CD4-positive, alpha-beta memory T cell (primary cell): ENCODE results near the gene FSD1. TPM values are rescaled to one million over a fixed set of nuclear protein-coding genes. Genes with fewer than 3 reads are reported as not detected.
"Not testable (repeated sequence)": the region's sequence is repeated elsewhere in the genome, so short reads cannot be mapped to it uniquely, and the experiment has no call there.

Experiments
- CTCF ChIA-PET: fragments of 350-600 bp; sonication (Branson Sonifier 250); formaldehyde crosslinking; loops from one replicate; lab custom pipeline; 2021; ENCODE audit warnings: inconsistent platforms; ENCODE audit not compliant: partially characterized antibody; lab: Charles Lee
- POLR2A ChIA-PET: fragments of 350-600 bp; sonication (Branson Sonifier 250); formaldehyde crosslinking; loops from one replicate; lab custom pipeline; 2021; ENCODE audit not compliant: partially characterized antibody; lab: Charles Lee
- DNase-seq, 5 donors: peaks; one replicate each; pipeline versions ENCODE4 v3.0.0 to v3.0.0-alpha.2; 2020 to 2022; ENCODE audit warnings: mixed read lengths in 1 of 5
- H3K27ac ChIP-seq: one replicate; pipeline ENCODE4 v1.7.0; 2013; ENCODE audit warnings: low read depth, low read length
- H3K27me3 ChIP-seq: 2 replicates; pipeline ENCODE4 v1.7.0; 2013; ENCODE audit warnings: mild to moderate bottlenecking, low read length, moderate library complexity; ENCODE audit not compliant: insufficient read depth
- H3K36me3 ChIP-seq: 2 replicates; pipeline ENCODE4 v1.7.0; 2013; ENCODE audit warnings: mild to moderate bottlenecking, low read length, moderate library complexity; ENCODE audit not compliant: insufficient read depth
- H3K4me1 ChIP-seq: 2 replicates; pipeline ENCODE4 v1.7.0; 2013; ENCODE audit warnings: mild to moderate bottlenecking, low read length, moderate library complexity; ENCODE audit not compliant: insufficient read depth
- H3K4me3 ChIP-seq, 2 donors: one replicate each; pipeline ENCODE4 v1.7.0; 2013; ENCODE audit warnings: low read length in 2 of 2, mild to moderate bottlenecking in 1 of 2
- H3K9me3 ChIP-seq, 2 donors: one replicate each; pipeline ENCODE4 v1.7.0; 2013; ENCODE audit warnings: low read length in 2 of 2, control low read depth in 1 of 2; ENCODE audit not compliant: control insufficient read depth in 1 of 2
- H3K27ac Mint-ChIP-seq, 7 donors: one replicate each; pipeline ENCODE4 v1.8.0; 2020 to 2021; ENCODE audit warnings: mixed read lengths in 7 of 7, mild to moderate bottlenecking in 6 of 7, inconsistent platforms in 3 of 7, moderate library complexity in 3 of 7
- H3K27me3 Mint-ChIP-seq, 2 donors: one replicate each; pipeline ENCODE4 v1.8.0; 2020 to 2021; ENCODE audit warnings: mixed read lengths in 2 of 2
- H3K36me3 Mint-ChIP-seq, 2 donors: one replicate each; pipeline ENCODE4 v1.8.0; 2020 to 2021; ENCODE audit warnings: mixed read lengths in 2 of 2, inconsistent platforms in 1 of 2, mild to moderate bottlenecking in 1 of 2
- H3K4me1 Mint-ChIP-seq, 4 donors: one replicate each; pipeline ENCODE4 v1.8.0; 2020 to 2021; ENCODE audit warnings: mixed read lengths in 4 of 4, mild to moderate bottlenecking in 1 of 4
- H3K4me3 Mint-ChIP-seq, 8 donors: one replicate each; pipeline ENCODE4 v1.8.0; 2020 to 2021; ENCODE audit warnings: mixed read lengths in 8 of 8, mild to moderate bottlenecking in 7 of 8, moderate library complexity in 6 of 8, inconsistent platforms in 3 of 8
- H3K9me3 Mint-ChIP-seq, 8 donors: one replicate each; pipeline ENCODE4 v1.8.0; 2020 to 2021; ENCODE audit warnings: mixed read lengths in 8 of 8, mild to moderate bottlenecking in 5 of 8, inconsistent platforms in 3 of 8, moderate library complexity in 1 of 8
- intact Hi-C: fragments of 100-400 bp; cut with micrococcal nuclease; formaldehyde crosslinking; loops from one replicate; pipeline ENCODE4 v1.15.1; 2023
- polyA plus RNA-seq, 2 donors: library from polyadenylated mRNA; unstranded; fragments of 300-500 nt; fragmentation: Illumina TruSeq; gene quantifications; one replicate each; pipeline ENCODE4 v1.2.3, GENCODE V29; 2021
- total RNA-seq, 2 experiments: library from RNA; stranded (reverse); gene quantifications; one replicate each; pipeline ENCODE4 v1.2.3, GENCODE V29; 2021

Gene FSD1
- total and polyA plus RNA-seq, 4 experiments from 2014 or later: 0.61 to 2.4 (median 1.1) TPM

GRCh38 chr19:4343370-4344307, 39.2 kb downstream of the FSD1 start, which contains the start of gene MPND:
MPND (plus strand) TSS chr19:4343562; CDS start chr19:4343594, 32 bp downstream.
- peak within 1 kb of the TSS; percentile 91 to 98 for H3K4me3 ChIP-seq
- H3K4me1 Mint-ChIP-seq: peaks cover 11 to 34% (median 21%) of the 10 kb centered on the region in 4 donors
- no peaks in the 10 kb centered on the region for H3K27me3 ChIP-seq
- H3K4me1 ChIP-seq: peaks cover 20% of the 10 kb centered on the region
- peak; percentile 89 to 95 (median 91) for DNase-seq
- no peaks in the 10 kb centered on the region for H3K27me3 Mint-ChIP-seq
- H3K9me3 ChIP-seq: no peaks in the 10 kb centered on the region
- ChIA-PET CTCF (interaction anchor here (0.7 to 3.5 kb wide), 6 partner anchors 9 to 97 kb away, joined by 3 to 36 read pairs (median 6); partner anchors contain the start of genes CHAF1A and YJU2), POLR2A (interaction anchor here (0.5 to 4.5 kb wide), 27 partner anchors 9 to 717 kb away, joined by 3 to 42 read pairs (median 4); partner anchors contain the start of genes CHAF1A, EEF2, HDGFL2 and MRPL54)
- H3K9me3 Mint-ChIP-seq: no peaks in the 10 kb centered on the region
- H3K27ac Mint-ChIP-seq: peak within 1 kb of the TSS; percentile 88 to 97 (median 95)
- peak within 1 kb of the TSS; percentile 79 for H3K27ac ChIP-seq
- peaks cover 4 to 16% of the 10 kb centered on the region in 2 donors for H3K36me3 Mint-ChIP-seq
- peak within 1 kb of the TSS; percentile 81 to 93 (median 91) for H3K4me3 Mint-ChIP-seq
- intact Hi-C loops: loop anchor here (1.0 to 5.0 kb wide), 5 partner anchors 15 to 161 kb away; partner anchors contain the start of genes ANKRD24, FSD1, SH3GL1 and SIRT6
- no peaks in the 10 kb centered on the region for H3K36me3 ChIP-seq

GRCh38 chr19:4345342-4346019, 41.1 kb downstream of the FSD1 start:
- no peaks in the 10 kb centered on the region for H3K27me3 ChIP-seq
- Mint-ChIP-seq H3K4me3 (peak overlapping the region; percentile 35 to 82 (median 62)), H3K9me3 (no peaks in the 10 kb centered on the region), H3K36me3 (peaks cover 4 to 16% of the 10 kb centered on the region in 2 donors), H3K27me3 (no peaks in the 10 kb centered on the region), H3K27ac (peak overlapping the region in 3 of 7 donors; percentile 27 to 42 (median 38)), H3K4me1 (peaks cover 6 to 25% (median 15%) of the 10 kb centered on the region in 4 donors)
- DNase-seq: no peak
- intact Hi-C loops: no loop called here
- H3K27ac ChIP-seq: no peak overlapping the region
- H3K36me3 ChIP-seq: no peaks in the 10 kb centered on the region
- H3K4me3 ChIP-seq: no peak overlapping the region
- peaks cover 15% of the 10 kb centered on the region for H3K4me1 ChIP-seq
- CTCF ChIA-PET: interaction anchor here (0.7 kb wide), 1 partner anchor 75 kb away, joined by 5 read pairs; no protein-coding TSS in a partner anchor
- POLR2A ChIA-PET: no interaction called here
- no peaks in the 10 kb centered on the region for H3K9me3 ChIP-seq

- H3K4me3 ChIP-seq: no peak overlapping the region
- no peaks in the 10 kb centered on the region for H3K27me3 ChIP-seq
- Mint-ChIP-seq H3K36me3 (peaks cover 4 to 16% of the 10 kb centered on the region in 2 donors), H3K4me1 (peaks cover 6 to 25% (median 15%) of the 10 kb centered on the region in 4 donors), H3K9me3 (no peaks in the 10 kb centered on the region), H3K27ac (peak overlapping the region in 2 of 7 donors; percentile 42 to 49), H3K27me3 (no peaks in the 10 kb centered on the region), H3K4me3 (peak overlapping the region in 3 of 8 donors; percentile 32 to 50 (median 35))
- intact Hi-C loops: no loop called here
- CTCF ChIA-PET: no interaction called here
- DNase-seq: no peak
- H3K27ac ChIP-seq: no peak overlapping the region
- H3K9me3 ChIP-seq: no peaks in the 10 kb centered on the region
- no peaks in the 10 kb centered on the region for H3K36me3 ChIP-seq
- POLR2A ChIA-PET: no interaction called here
- H3K4me1 ChIP-seq: peaks cover 15% of the 10 kb centered on the region
These were observed 41.6 kb downstream of the FSD1 start for GRCh38 chr19:4346020-4346383.

GRCh38 chr19:4347521-4347920, 43.1 kb downstream of the FSD1 start:
- Mint-ChIP-seq H3K36me3 (peaks cover 4 to 16% of the 10 kb centered on the region in 2 donors), H3K27me3 (no peaks in the 10 kb centered on the region), H3K4me1 (peaks cover 6 to 19% (median 10%) of the 10 kb centered on the region in 4 donors), H3K9me3 (no peaks in the 10 kb centered on the region), H3K27ac (no peak overlapping the region), H3K4me3 (no peak overlapping the region)
- ChIA-PET POLR2A (no interaction called here), CTCF (no interaction called here)
- no peaks in the 10 kb centered on the region for H3K9me3 ChIP-seq
- no peak overlapping the region for H3K4me3 ChIP-seq
- no peaks in the 10 kb centered on the region for H3K27me3 ChIP-seq
- H3K27ac ChIP-seq: no peak overlapping the region
- DNase-seq: no peak
- intact Hi-C loops: no loop called here
- H3K4me1 ChIP-seq: peaks cover 8% of the 10 kb centered on the region
- H3K36me3 ChIP-seq: no peaks in the 10 kb centered on the region

- H3K27me3 ChIP-seq, H3K4me3 ChIP-seq, H3K27ac Mint-ChIP-seq, H3K27ac ChIP-seq, H3K9me3 ChIP-seq, H3K36me3 ChIP-seq, H3K4me1 Mint-ChIP-seq, H3K9me3 Mint-ChIP-seq, POLR2A ChIA-PET, H3K27me3 Mint-ChIP-seq, DNase-seq, H3K4me1 ChIP-seq, intact Hi-C loops, H3K4me3 Mint-ChIP-seq: not testable (repeated sequence)
- CTCF ChIA-PET: interaction anchor here (0.7 kb wide), 1 partner anchor 83 kb away, joined by 3 read pairs; no protein-coding TSS in a partner anchor
- peaks cover 4 to 10% of the 10 kb centered on the region in 2 donors for H3K36me3 Mint-ChIP-seq
These were observed 44.8 kb downstream of the FSD1 start for GRCh38 chr19:4349225-4349624.

GRCh38 chr19:4350111-4350510, 45.7 kb downstream of the FSD1 start:
- Histone ChIP-seq H3K4me3 (no peak overlapping the region), H3K4me1 (no peaks in the 10 kb centered on the region), H3K36me3 (no peaks in the 10 kb centered on the region), H3K27ac (no peak overlapping the region), H3K9me3 (no peaks in the 10 kb centered on the region), H3K27me3 (no peaks in the 10 kb centered on the region)
- peaks cover 3 to 7% (median 5%) of the 10 kb centered on the region in 4 donors for H3K4me1 Mint-ChIP-seq
- peaks cover 4 to 10% of the 10 kb centered on the region in 2 donors for H3K36me3 Mint-ChIP-seq
- POLR2A ChIA-PET: no interaction called here
- CTCF ChIA-PET: no interaction called here
- no peaks in the 10 kb centered on the region for H3K9me3 Mint-ChIP-seq
- no peak for DNase-seq
- H3K4me3 Mint-ChIP-seq: no peak overlapping the region
- intact Hi-C loops: no loop called here
- H3K27ac Mint-ChIP-seq: peak overlapping the region in 4 of 7 donors; percentile 52 to 60 (median 56)
- no peaks in the 10 kb centered on the region for H3K27me3 Mint-ChIP-seq
